ENCODE measurements around the gene GOLGA1. TPM values are rescaled to one million over a fixed set of nuclear protein-coding genes. Genes with fewer than 3 reads are reported as not detected.
"Not testable (repeated sequence)": the region's sequence is repeated elsewhere in the genome, so short reads cannot be mapped to it uniquely, and the experiment has no call there.

Gene GOLGA1
- total and polyA plus RNA-seq, 2 donors: 7.3 to 9.5 TPM

- not testable (repeated sequence) for H3K27ac ChIP-seq (ENCODE audit: low read depth in 1 of 2, low read length in 1 of 2); H3K4me1 ChIP-seq (ENCODE audit: control insufficient read depth in 2 of 2, insufficient read depth in 2 of 2, low read length in 2 of 2); H3K4me3 ChIP-seq (ENCODE audit: low read length in 2 of 2); H3K9me3 ChIP-seq (ENCODE audit: control insufficient read depth in 2 of 2, insufficient read depth in 1 of 2, low read length in 1 of 2); H3K27me3 ChIP-seq (ENCODE audit: control insufficient read depth in 2 of 2, insufficient read depth in 1 of 2, low read length in 1 of 2); DNase-seq (ENCODE audit: low read depth in 6 of 9, low spot score in 9 of 9)
- H3K36me3 ChIP-seq (ENCODE audit: control insufficient read depth in 2 of 2, insufficient read depth in 2 of 2, low read length in 1 of 2): peaks cover 18 to 28% of the 10 kb centered on the region in 2 donors
- 96% methylated on average over 6 of the region's 6 CpGs for WGBS
These were observed 20.5 kb downstream of the GOLGA1 start for GRCh38 chr9:124920394-124920793.

DNA sequence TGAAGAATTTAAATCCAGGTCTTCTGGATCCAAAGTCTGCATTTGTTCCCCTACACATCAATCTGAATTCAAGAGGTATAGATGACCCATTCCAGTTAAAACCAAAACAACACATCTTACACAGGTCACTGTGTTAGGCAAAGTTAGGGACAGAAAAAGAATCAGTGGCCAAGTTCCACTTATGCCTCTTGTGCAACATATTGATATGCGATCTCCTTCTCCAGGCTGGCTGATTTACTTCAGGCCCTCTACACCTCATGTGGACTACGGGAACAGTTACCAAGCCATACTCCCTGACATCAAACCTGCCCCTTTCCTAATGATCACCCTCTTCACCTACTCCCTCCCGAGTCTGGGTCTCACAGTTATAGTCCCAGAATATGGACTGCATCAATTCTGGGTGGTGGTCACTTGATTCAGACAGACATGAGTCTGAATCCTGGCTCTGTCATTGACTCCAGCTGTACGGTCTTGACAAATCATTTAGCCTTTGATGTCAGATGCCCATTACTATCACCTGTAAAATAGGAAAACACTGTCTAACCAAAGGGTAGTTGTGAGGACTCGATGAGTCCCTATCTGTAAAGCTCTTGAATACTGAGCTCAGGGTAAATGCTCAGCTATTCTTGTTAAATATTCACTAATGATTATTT, 26.0 kb downstream of the GOLGA1 start:
- WGBS: 98% methylated on average over 5 of the region's 5 CpGs

GRCh38 chr9:124913378-124913777, 27.5 kb downstream of the GOLGA1 start:
- DNase-seq (ENCODE audit: low read depth in 6 of 9, low spot score in 9 of 9): no peak
- no peak overlapping the region for H3K27ac ChIP-seq (ENCODE audit: low read depth in 1 of 2, low read length in 1 of 2)
- peaks cover 0 to 2% of the 10 kb centered on the region in 2 donors for H3K27me3 ChIP-seq (ENCODE audit: control insufficient read depth in 2 of 2, insufficient read depth in 1 of 2, low read length in 1 of 2)
- H3K36me3 ChIP-seq (ENCODE audit: control insufficient read depth in 2 of 2, insufficient read depth in 2 of 2, low read length in 1 of 2): peaks cover 25 to 26% of the 10 kb centered on the region in 2 donors
- WGBS: 97% methylated on average over 2 of the region's 2 CpGs
- H3K4me3 ChIP-seq (ENCODE audit: low read length in 2 of 2): no peak overlapping the region
- H3K4me1 ChIP-seq (ENCODE audit: control insufficient read depth in 2 of 2, insufficient read depth in 2 of 2, low read length in 2 of 2): no peaks in the 10 kb centered on the region
- H3K9me3 ChIP-seq (ENCODE audit: control insufficient read depth in 2 of 2, insufficient read depth in 1 of 2, low read length in 1 of 2): no peaks in the 10 kb centered on the region

More for the DNA sequence above, 26.0 kb downstream of the GOLGA1 start:
- Histone ChIP-seq H3K27me3 (ENCODE audit: control insufficient read depth in 2 of 2, insufficient read depth in 1 of 2, low read length in 1 of 2) (no peaks in the 10 kb centered on the region), H3K36me3 (ENCODE audit: control insufficient read depth in 2 of 2, insufficient read depth in 2 of 2, low read length in 1 of 2) (peaks cover 30% of the 10 kb centered on the region in 2 donors), H3K4me1 (ENCODE audit: control insufficient read depth in 2 of 2, insufficient read depth in 2 of 2, low read length in 2 of 2) (no peaks in the 10 kb centered on the region), H3K9me3 (ENCODE audit: control insufficient read depth in 2 of 2, insufficient read depth in 1 of 2, low read length in 1 of 2) (no peaks in the 10 kb centered on the region), H3K4me3 (ENCODE audit: low read length in 2 of 2) (no peak overlapping the region), H3K27ac (ENCODE audit: low read depth in 1 of 2, low read length in 1 of 2) (no peak overlapping the region)
- no peak for DNase-seq (ENCODE audit: low read depth in 6 of 9, low spot score in 9 of 9)

GRCh38 chr9:124911766-124912165, 29.1 kb downstream of the GOLGA1 start:
- Histone ChIP-seq H3K9me3 (ENCODE audit: control insufficient read depth in 2 of 2, insufficient read depth in 1 of 2, low read length in 1 of 2) (no peaks in the 10 kb centered on the region), H3K4me3 (ENCODE audit: low read length in 2 of 2) (no peak overlapping the region), H3K36me3 (ENCODE audit: control insufficient read depth in 2 of 2, insufficient read depth in 2 of 2, low read length in 1 of 2) (peaks cover 26 to 31% of the 10 kb centered on the region in 2 donors), H3K4me1 (ENCODE audit: control insufficient read depth in 2 of 2, insufficient read depth in 2 of 2, low read length in 2 of 2) (no peaks in the 10 kb centered on the region), H3K27ac (ENCODE audit: low read depth in 1 of 2, low read length in 1 of 2) (no peak overlapping the region), H3K27me3 (ENCODE audit: control insufficient read depth in 2 of 2, insufficient read depth in 1 of 2, low read length in 1 of 2) (peaks cover 0 to 4% of the 10 kb centered on the region in 2 donors)
- WGBS: 100% methylated on average over 1 of the region's 1 CpG
- DNase-seq (ENCODE audit: low read depth in 6 of 9, low spot score in 9 of 9): no peak

DNA sequence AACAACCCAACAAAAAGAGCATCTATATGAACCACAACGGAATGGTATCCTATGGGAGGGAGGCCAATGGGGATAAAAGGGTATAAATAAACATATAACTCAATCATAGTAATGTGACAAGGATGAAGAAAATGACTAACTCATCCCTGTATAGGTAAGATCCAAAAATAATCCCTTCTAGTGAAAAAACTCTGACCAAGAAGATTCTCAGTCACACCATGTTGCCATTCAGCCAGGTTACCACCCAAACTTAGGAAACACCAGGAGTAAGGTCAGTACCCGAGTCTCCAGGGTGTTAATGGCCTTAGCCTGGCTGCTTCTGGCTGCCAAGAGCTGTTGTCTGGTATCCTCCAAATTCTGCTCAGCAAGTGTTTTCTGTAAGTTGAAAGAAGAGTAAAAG, 32.8 kb downstream of the GOLGA1 start:
- H3K4me3 ChIP-seq (ENCODE audit: low read length in 2 of 2): no peak overlapping the region
- H3K36me3 ChIP-seq (ENCODE audit: control insufficient read depth in 2 of 2, insufficient read depth in 2 of 2, low read length in 1 of 2): peaks cover 22 to 24% of the 10 kb centered on the region in 2 donors
- no peaks in the 10 kb centered on the region for H3K4me1 ChIP-seq (ENCODE audit: control insufficient read depth in 2 of 2, insufficient read depth in 2 of 2, low read length in 2 of 2)
- peaks cover 0 to 6% of the 10 kb centered on the region in 2 donors for H3K27me3 ChIP-seq (ENCODE audit: control insufficient read depth in 2 of 2, insufficient read depth in 1 of 2, low read length in 1 of 2)
- no peak for DNase-seq (ENCODE audit: low read depth in 6 of 9, low spot score in 9 of 9)
- H3K9me3 ChIP-seq (ENCODE audit: control insufficient read depth in 2 of 2, insufficient read depth in 1 of 2, low read length in 1 of 2): no peaks in the 10 kb centered on the region
- H3K27ac ChIP-seq (ENCODE audit: low read depth in 1 of 2, low read length in 1 of 2): no peak overlapping the region
- WGBS: 97% methylated on average over 2 of the region's 2 CpGs

DNA sequence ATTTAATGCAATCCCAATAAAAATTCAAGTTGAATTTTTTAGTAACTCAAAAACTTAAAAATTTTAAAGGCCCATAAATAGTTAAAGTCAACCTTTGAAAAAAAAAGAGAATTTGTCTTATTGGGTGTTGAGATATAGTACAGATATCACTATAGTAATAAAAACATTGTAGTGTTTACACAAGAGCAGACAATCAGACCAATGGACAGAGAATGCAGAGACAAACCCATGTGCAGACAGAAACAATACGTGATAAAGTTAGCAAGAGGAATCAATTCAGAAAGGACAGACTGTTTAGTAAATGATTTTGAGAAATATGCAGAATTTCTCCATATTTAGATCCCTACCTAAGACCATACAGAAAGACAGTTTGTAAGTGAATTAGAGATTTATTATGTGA, 33.9 kb downstream of the GOLGA1 start:
- no peak for DNase-seq (ENCODE audit: low read depth in 6 of 9, low spot score in 9 of 9)
- H3K36me3 ChIP-seq (ENCODE audit: control insufficient read depth in 2 of 2, insufficient read depth in 2 of 2, low read length in 1 of 2): peaks cover 14 to 22% of the 10 kb centered on the region in 2 donors
- H3K27ac ChIP-seq (ENCODE audit: low read depth in 1 of 2, low read length in 1 of 2): no peak overlapping the region
- no peak overlapping the region for H3K4me3 ChIP-seq (ENCODE audit: low read length in 2 of 2)
- peaks cover 0 to 12% of the 10 kb centered on the region in 2 donors for H3K27me3 ChIP-seq (ENCODE audit: control insufficient read depth in 2 of 2, insufficient read depth in 1 of 2, low read length in 1 of 2)
- WGBS: 97% methylated on average over 1 of the region's 1 CpG
- H3K9me3 ChIP-seq (ENCODE audit: control insufficient read depth in 2 of 2, insufficient read depth in 1 of 2, low read length in 1 of 2): no peaks in the 10 kb centered on the region
- H3K4me1 ChIP-seq (ENCODE audit: control insufficient read depth in 2 of 2, insufficient read depth in 2 of 2, low read length in 2 of 2): no peaks in the 10 kb centered on the region

DNA sequence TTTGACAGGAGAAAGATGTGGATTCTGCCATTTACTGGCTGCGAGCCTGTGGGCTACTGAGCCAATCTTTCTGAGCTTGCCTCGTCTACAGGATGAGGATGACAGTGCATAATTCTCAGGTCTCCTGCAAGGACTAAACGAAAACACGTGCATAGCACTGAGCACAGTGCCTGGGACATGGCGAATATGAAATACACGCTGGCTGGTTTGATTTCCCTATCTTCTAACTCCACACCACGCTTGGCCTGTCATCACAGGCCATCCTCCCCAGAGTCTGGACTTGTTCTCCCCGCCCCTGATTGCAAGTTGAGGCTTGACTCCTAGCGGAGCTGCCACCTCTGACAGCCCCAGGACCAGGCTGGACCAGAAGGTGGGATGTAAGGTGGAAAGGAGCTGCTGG, 41.0 kb downstream of the GOLGA1 start:
- DNase-seq (ENCODE audit: low read depth in 6 of 9, low spot score in 9 of 9): no peak
- H3K27ac ChIP-seq (ENCODE audit: low read depth in 1 of 2, low read length in 1 of 2): no peak overlapping the region
- H3K4me1 ChIP-seq (ENCODE audit: control insufficient read depth in 2 of 2, insufficient read depth in 2 of 2, low read length in 2 of 2): no peaks in the 10 kb centered on the region
- peaks cover 3 to 39% of the 10 kb centered on the region in 2 donors for H3K27me3 ChIP-seq (ENCODE audit: control insufficient read depth in 2 of 2, insufficient read depth in 1 of 2, low read length in 1 of 2)
- H3K9me3 ChIP-seq (ENCODE audit: control insufficient read depth in 2 of 2, insufficient read depth in 1 of 2, low read length in 1 of 2): peaks cover 0 to 12% of the 10 kb centered on the region in 2 donors
- H3K36me3 ChIP-seq (ENCODE audit: control insufficient read depth in 2 of 2, insufficient read depth in 2 of 2, low read length in 1 of 2): peaks cover 25 to 28% of the 10 kb centered on the region in 2 donors
- WGBS: 95% methylated on average over 9 of the region's 9 CpGs
- H3K4me3 ChIP-seq (ENCODE audit: low read length in 2 of 2): no peak overlapping the region

GRCh38 chr9:124897570-124898460, 43.1 kb downstream of the GOLGA1 start:
- no peak for DNase-seq (ENCODE audit: low read depth in 6 of 9, low spot score in 9 of 9)
- Histone ChIP-seq H3K4me3 (ENCODE audit: low read length in 2 of 2) (no peak overlapping the region), H3K27ac (ENCODE audit: low read depth in 1 of 2, low read length in 1 of 2) (no peak overlapping the region), H3K9me3 (ENCODE audit: control insufficient read depth in 2 of 2, insufficient read depth in 1 of 2, low read length in 1 of 2) (peaks cover 0 to 12% of the 10 kb centered on the region in 2 donors), H3K4me1 (ENCODE audit: control insufficient read depth in 2 of 2, insufficient read depth in 2 of 2, low read length in 2 of 2) (no peaks in the 10 kb centered on the region), H3K36me3 (ENCODE audit: control insufficient read depth in 2 of 2, insufficient read depth in 2 of 2, low read length in 1 of 2) (peaks cover 25 to 31% of the 10 kb centered on the region in 2 donors), H3K27me3 (ENCODE audit: control insufficient read depth in 2 of 2, insufficient read depth in 1 of 2, low read length in 1 of 2) (peaks cover 3 to 42% of the 10 kb centered on the region in 2 donors)
- whole genome bisulfite sequencing: 98% methylated on average over 6 of the region's 6 CpGs

DNA sequence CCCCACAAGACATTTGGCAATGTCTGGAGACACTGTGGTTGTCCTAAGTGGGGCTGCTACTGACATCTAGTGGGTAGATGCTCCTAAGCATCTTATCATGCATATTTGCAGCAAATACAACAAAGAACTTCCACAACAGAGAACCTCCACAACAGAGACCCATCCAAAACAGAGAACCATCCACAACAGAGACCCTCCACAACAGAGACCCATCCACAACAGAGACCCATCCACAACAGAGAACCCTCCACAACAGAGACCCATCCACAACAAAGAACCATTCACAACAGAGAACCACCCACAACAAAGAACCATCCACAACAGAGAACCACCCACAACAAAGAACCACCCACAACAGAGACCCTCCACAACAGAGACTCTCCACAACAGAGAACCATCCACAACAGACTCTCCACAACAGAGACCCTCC, 46.1 kb downstream of the GOLGA1 start:
- Histone ChIP-seq H3K36me3 (ENCODE audit: control insufficient read depth in 2 of 2, insufficient read depth in 2 of 2, low read length in 1 of 2) (peaks cover 32 to 35% of the 10 kb centered on the region in 2 donors), H3K4me1 (ENCODE audit: control insufficient read depth in 2 of 2, insufficient read depth in 2 of 2, low read length in 2 of 2) (no peaks in the 10 kb centered on the region), H3K4me3 (ENCODE audit: low read length in 2 of 2) (no peak overlapping the region), H3K9me3 (ENCODE audit: control insufficient read depth in 2 of 2, insufficient read depth in 1 of 2, low read length in 1 of 2) (peaks cover 0 to 12% of the 10 kb centered on the region in 2 donors), H3K27ac (ENCODE audit: low read depth in 1 of 2, low read length in 1 of 2) (no peak overlapping the region), H3K27me3 (ENCODE audit: control insufficient read depth in 2 of 2, insufficient read depth in 1 of 2, low read length in 1 of 2) (peaks cover 15 to 54% of the 10 kb centered on the region in 2 donors)
- DNase-seq (ENCODE audit: low read depth in 6 of 9, low spot score in 9 of 9): peak; percentile 33 to 82 (median 50)
